HG02571 (cell line): ENCODE measurements around the gene UGT1A1.
"Not testable (repeated sequence)": the region's sequence is repeated elsewhere in the genome, so short reads cannot be mapped to it uniquely, and the experiment has no call there.

Source experiments
- ATAC-seq: cut with Tn5 transposase; IDR thresholded peaks from one replicate; pipeline ENCODE4 v1.9.1; 2021; ENCODE audit warnings: mild to moderate bottlenecking, moderate library complexity; ENCODE audit not compliant: unreplicated experiment

The UGT1A1 gene

GRCh38 chr2:233760043-233760442 lies at the start of gene UGT1A1:
UGT1A1 (plus strand) TSS chr2:233760270; CDS start chr2:233760288, 18 bp downstream.
- no peak for ATAC-seq

- peak; percentile 53 for ATAC-seq
Measured at GRCh38 chr2:233711312-233712008, 48.6 kb upstream of the UGT1A1 start.

GRCh38 chr2:233712611-233713261 lies 47.3 kb upstream of the UGT1A1 start, which contains the start of gene UGT1A5:
UGT1A5 (plus strand) TSS chr2:233712907; CDS start chr2:233712992, 85 bp downstream.
- ATAC-seq = no peak

GRCh38 chr2:233713262-233713615 lies 46.8 kb upstream of the UGT1A1 start:
- ATAC-seq = no peak

- ATAC-seq = no peak
Measured at GRCh38 chr2:233714121-233714520, 45.9 kb upstream of the UGT1A1 start.

GRCh38 chr2:233718552-233718951 lies 41.5 kb upstream of the UGT1A1 start, which contains the start of gene UGT1A4:
UGT1A4 (plus strand) TSS chr2:233718736; CDS start chr2:233718821, 85 bp downstream.
- ATAC-seq = no peak

GRCh38 chr2:233728723-233729301 lies 31.3 kb upstream of the UGT1A1 start, which contains the start of gene UGT1A3:
UGT1A3 (plus strand) TSS chr2:233729042; CDS start chr2:233729127, 85 bp downstream.
- no peak for ATAC-seq

- ATAC-seq = not testable (repeated sequence)
Measured at GRCh38 chr2:233736868-233737653, 23.0 kb upstream of the UGT1A1 start.

- no peak for ATAC-seq
Measured at GRCh38 chr2:233740870-233741269, 19.2 kb upstream of the UGT1A1 start.

GRCh38 chr2:233743464-233744259 lies 16.4 kb upstream of the UGT1A1 start:
- ATAC-seq = no peak

- ATAC-seq = no peak
Measured at GRCh38 chr2:233745073-233745755, 14.9 kb upstream of the UGT1A1 start.

- ATAC-seq = not testable (repeated sequence)
Measured at GRCh38 chr2:233745838-233746237, 14.2 kb upstream of the UGT1A1 start.

GRCh38 chr2:233746475-233747282 lies 13.4 kb upstream of the UGT1A1 start:
- ATAC-seq = no peak

- no peak for ATAC-seq
Measured at GRCh38 chr2:233747283-233747544, 12.9 kb upstream of the UGT1A1 start.

- not testable (repeated sequence) for ATAC-seq
Measured at GRCh38 chr2:233750689-233751088, 9.4 kb upstream of the UGT1A1 start.

GRCh38 chr2:233751212-233752009 lies 8.7 kb upstream of the UGT1A1 start:
- not testable (repeated sequence) for ATAC-seq

- no peak for ATAC-seq
Measured at GRCh38 chr2:233754872-233755611, 5.0 kb upstream of the UGT1A1 start.
